ENCODE data around the gene SH3RF3. TPM values are rescaled to one million over a fixed set of nuclear protein-coding genes. Genes with fewer than 3 reads are reported as not detected.

SH3RF3 gene
- total and polyA plus RNA-seq, 9 of the 15 experiments (the other 6 are each of a cell fraction or from before 2014, with no cell fraction given), result 0.02 TPM; not detected in 8

DNA sequence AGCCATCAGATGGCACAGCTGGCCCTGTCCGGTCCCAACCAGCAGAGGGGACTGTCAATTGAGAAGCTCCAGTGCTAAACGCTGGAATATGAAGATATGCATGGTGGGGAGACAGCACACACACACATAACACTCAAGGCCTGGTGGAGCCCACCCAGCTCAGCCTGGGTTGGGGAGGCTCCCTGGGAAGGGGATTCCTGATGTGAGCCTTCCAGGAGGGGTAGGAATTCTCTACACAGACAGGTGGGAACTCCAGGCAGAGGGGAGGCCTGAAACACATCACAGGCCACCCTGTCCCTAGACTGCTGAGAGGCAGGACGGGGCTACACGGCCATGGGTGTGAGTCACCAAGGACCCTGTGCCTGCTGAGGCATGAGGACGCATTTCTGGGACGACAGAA is 49.4 kb upstream of the SH3RF3 start:
- no TSS peak for BruUV-seq (replicated peaks)

DNA sequence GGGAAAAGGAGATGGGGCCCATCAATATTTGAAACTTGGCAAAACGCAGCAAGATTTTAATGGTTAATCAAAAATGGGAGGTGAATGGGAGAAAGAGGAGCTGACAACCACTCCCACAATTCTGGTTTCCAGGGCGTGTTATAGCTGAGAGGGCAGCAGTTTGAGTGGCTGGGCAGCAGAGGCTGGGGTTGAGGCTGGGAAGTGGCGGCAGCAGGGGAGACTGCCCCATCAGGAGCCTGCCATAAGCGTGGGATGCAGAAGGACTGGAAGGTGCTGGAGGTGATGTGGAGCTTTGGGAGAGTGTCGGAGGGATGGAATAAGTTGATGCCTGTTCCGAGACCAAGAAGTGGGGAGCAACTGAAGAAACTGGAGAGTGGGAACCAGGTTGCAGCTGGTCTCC is 48.9 kb upstream of the SH3RF3 start:
- no peak overlapping the region for H2AFZ ChIP-seq (ENCODE audit: low read depth, low read length)
- intact Hi-C loops (cut with micrococcal nuclease), result no loop called here
- H3K9me1 ChIP-seq (ENCODE audit: control insufficient read depth, insufficient read depth, low read length), result no peaks in the 10 kb centered on the region
- H3K4me1 ChIP-seq (replicated peaks in 1 of 2; ENCODE audit: control insufficient read depth in 2 of 2, insufficient read depth in 2 of 2, low read length in 2 of 2), result no peaks in the 10 kb centered on the region
- H3K9me3 ChIP-seq (replicated peaks; ENCODE audit: control insufficient read depth, insufficient read depth, low read depth, low read length), result no peaks in the 10 kb centered on the region
- H3K79me2 ChIP-seq (ENCODE audit: control insufficient read depth, insufficient read depth, low read length), result no peaks in the 10 kb centered on the region
- no TSS peak for BruUV-seq (replicated peaks)
- no peaks in the 10 kb centered on the region for H3K36me3 ChIP-seq (ENCODE audit: control insufficient read depth, insufficient read depth, low read length)
- H3K4me2 ChIP-seq (ENCODE audit: insufficient read depth, low read length), result no peak overlapping the region
- ChIA-PET CTCF (ENCODE audit: low intra/inter-chr PET ratio) (no interaction called here), POLR2A (interaction anchor here (1.6 kb wide), 1 partner anchor 10 kb away, joined by 6 read pairs; no protein-coding TSS in a partner anchor)
- 2% methylated on average over 6 of the region's 6 CpGs for WGBS (ENCODE audit: insufficient coverage, low coverage, missing lambda C conversion rate)
- H3K27me3 ChIP-seq (ENCODE audit: control insufficient read depth in 2 of 2, insufficient read depth in 2 of 2, low read length in 2 of 2), result peaks cover 2 to 23% of the 10 kb centered on the region in 2 experiments; a peak in 3 of 5 replicates
- DNase-seq (ENCODE audit: extremely low read depth in 1 of 4, low spot score in 3 of 4) (no peak), ATAC-seq (no peak), FAIRE-seq (no peak)
- no peak overlapping the region for H3K27ac ChIP-seq (ENCODE audit: extremely low read depth, low read depth, low read length)
- no peak overlapping the region for H3K9ac ChIP-seq (ENCODE audit: insufficient read depth in 1 of 2, low read depth in 2 of 2, low read length in 2 of 2)
- TF ChIP-seq, protein P1, sequence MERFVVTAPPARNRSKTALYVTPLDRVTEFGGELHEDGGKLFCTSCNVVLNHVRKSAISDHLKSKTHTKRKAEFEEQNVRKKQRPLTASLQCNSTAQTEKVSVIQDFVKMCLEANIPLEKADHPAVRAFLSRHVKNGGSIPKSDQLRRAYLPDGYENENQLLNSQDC (CRISPR knock-in tag; IDR thresholded peaks at IDR 0.05), result no peak
- no peak for TF ChIP-seq POLR2AphosphoS2 (IDR thresholded peaks at IDR 0.05; ENCODE audit: low read length)
- TF ChIP-seq PRPF4 (IDR thresholded peaks at IDR 0.05; ENCODE audit: insufficient read depth, low read depth, low read length, poor library complexity, severe bottlenecking), result no peak
- TF ChIP-seq ATF1 (CRISPR knock-in tag; IDR thresholded peaks at IDR 0.05), result no peak
- TF ChIP-seq ATF1 (tag; IDR thresholded peaks at IDR 0.05), result no peak
- TF ChIP-seq ELF4 (CRISPR knock-in tag; IDR thresholded peaks at IDR 0.05), result no peak
- no peak for TF ChIP-seq ZNF764 (CRISPR knock-in tag; IDR thresholded peaks at IDR 0.05; ENCODE audit: low read depth)
- TF ChIP-seq SP1 (CRISPR knock-in tag; IDR thresholded peaks at IDR 0.05), result no peak
- TF ChIP-seq ZNF224 (CRISPR knock-in tag; IDR thresholded peaks at IDR 0.05), result no peak
- TF ChIP-seq SIN3B (IDR thresholded peaks at IDR 0.05; ENCODE audit: low read depth), result no peak
- TF ChIP-seq RAD21 (CRISPR knock-in tag; conservative IDR thresholded peaks at IDR 0.05 in 1 of 2, IDR thresholded peaks at IDR 0.05 in 1 of 2), result no peak
- no peak for TF ChIP-seq TFAM (CRISPR knock-in tag; conservative IDR thresholded peaks at IDR 0.05)
- no peak for TF ChIP-seq NONO (IDR thresholded peaks at IDR 0.05; ENCODE audit: low read depth in 2 of 2, low read length in 1 of 2)
- no peak for TF ChIP-seq IFI16 (CRISPR knock-in tag; IDR thresholded peaks at IDR 0.05)
- H4K20me1 ChIP-seq (replicated peaks; ENCODE audit: control insufficient read depth, insufficient read depth, low read length), result no peaks in the 10 kb centered on the region
- in situ Hi-C loops (cut with MboI), result no loop called here
- no peak overlapping the region for H3K4me3 ChIP-seq

More for the DNA sequence above, 49.4 kb upstream of the SH3RF3 start:
- Histone ChIP-seq H3K27me3 (ENCODE audit: control insufficient read depth in 2 of 2, insufficient read depth in 2 of 2, low read length in 2 of 2) (peaks cover 0 to 18% of the 10 kb centered on the region in 2 experiments; a peak in 2 of 5 replicates), H3K9me1 (ENCODE audit: control insufficient read depth, insufficient read depth, low read length) (no peaks in the 10 kb centered on the region), H3K79me2 (ENCODE audit: control insufficient read depth, insufficient read depth, low read length) (no peaks in the 10 kb centered on the region), H3K4me2 (ENCODE audit: insufficient read depth, low read length) (no peak overlapping the region), H3K36me3 (ENCODE audit: control insufficient read depth, insufficient read depth, low read length) (no peaks in the 10 kb centered on the region), H2AFZ (ENCODE audit: low read depth, low read length) (no peak overlapping the region), H3K9me3 (replicated peaks; ENCODE audit: control insufficient read depth, insufficient read depth, low read depth, low read length) (no peaks in the 10 kb centered on the region), H3K9ac (ENCODE audit: insufficient read depth in 1 of 2, low read depth in 2 of 2, low read length in 2 of 2) (no peak overlapping the region), H4K20me1 (replicated peaks; ENCODE audit: control insufficient read depth, insufficient read depth, low read length) (no peaks in the 10 kb centered on the region), H3K27ac (ENCODE audit: extremely low read depth, low read depth, low read length) (no peak overlapping the region), H3K4me1 (replicated peaks in 1 of 2; ENCODE audit: control insufficient read depth in 2 of 2, insufficient read depth in 2 of 2, low read length in 2 of 2) (no peaks in the 10 kb centered on the region), H3K4me3 (no peak overlapping the region)
- TF ChIP-seq ZBTB17 (CRISPR knock-in tag; IDR thresholded peaks at IDR 0.05) (no peak), IRF2 (CRISPR knock-in tag; IDR thresholded peaks at IDR 0.05) (no peak), IFI16 (CRISPR knock-in tag; IDR thresholded peaks at IDR 0.05) (no peak), ZNF3 (CRISPR knock-in tag; IDR thresholded peaks at IDR 0.05) (no peak), JUND (IDR thresholded peaks at IDR 0.05; ENCODE audit: borderline replicate concordance, low read depth, low read length) (no peak), JUND (tag; IDR thresholded peaks at IDR 0.05; ENCODE audit: borderline replicate concordance, low read depth, low read length) (no peak), ZFP30 (CRISPR knock-in tag; IDR thresholded peaks at IDR 0.05; ENCODE audit: borderline replicate concordance) (no peak), HMG20B (CRISPR knock-in tag; IDR thresholded peaks at IDR 0.05) (no peak), OTX1 (CRISPR knock-in tag; IDR thresholded peaks at IDR 0.05) (no peak), ZFX (CRISPR knock-in tag; IDR thresholded peaks at IDR 0.05) (no peak), SMAD1 (IDR thresholded peaks at IDR 0.05; ENCODE audit: low read depth, low read length, partially characterized antibody) (no peak), MCM2 (IDR thresholded peaks at IDR 0.05; ENCODE audit: low read depth) (no peak), KLF6 (CRISPR knock-in tag; IDR thresholded peaks at IDR 0.05; ENCODE audit: borderline replicate concordance) (no peak)
- ChIA-PET CTCF (ENCODE audit: low intra/inter-chr PET ratio) (no interaction called here), POLR2A (interaction anchor here (1.6 kb wide), 1 partner anchor 11 kb away, joined by 6 read pairs; no protein-coding TSS in a partner anchor)
- in situ Hi-C loops (cut with MboI), result no loop called here
- no peak for ATAC-seq
- 0% methylated on average over 6 of the region's 6 CpGs for WGBS (ENCODE audit: insufficient coverage, low coverage, missing lambda C conversion rate)
- no peak for DNase-seq (ENCODE audit: extremely low read depth in 1 of 4, low spot score in 3 of 4)
- intact Hi-C loops (cut with micrococcal nuclease), result no loop called here
- FAIRE-seq, result no peak
